Body of pancreas (tissue), 4 donors: ENCODE data around the gene RALGPS2. TPM values are rescaled to one million over a fixed set of nuclear protein-coding genes. Genes with fewer than 3 reads are reported as not detected.
A peak's percentile ranks its signal among the peaks of the same experiment; 100 is the strongest.
"Not testable (repeated sequence)": the region's sequence is repeated elsewhere in the genome, so short reads cannot be mapped to it uniquely, and the experiment has no call there.

ENCODE experiments used
- ATAC-seq: fragments of 150-250 bp; one replicate; pipeline ENCODE4 v1.9.1; 2016
- DNase-seq, 4 donors: peaks; one replicate each; pipeline ENCODE4 v3.0.0-alpha.2; 2019
- H3K27ac ChIP-seq, 4 donors: fragments of 200-600 bp; sonication (generic); 1 replicate in 3 of 4; 2 replicates in 1 of 4; pipeline versions ENCODE4 v1.5.1 to v1.6.1; 2016 to 2019; ENCODE audit warnings: mild to moderate bottlenecking in 1 of 4, mixed read lengths in 1 of 4, moderate library complexity in 1 of 4
- H3K27me3 ChIP-seq, 2 donors: fragments of 200-600 bp; sonication (generic); one replicate each; pipeline ENCODE4 v1.6.0; 2016; ENCODE audit warnings: mild to moderate bottlenecking in 1 of 2
- H3K36me3 ChIP-seq, 2 donors: fragments of 200-600 bp; sonication (generic); replicated peaks in 1 of 2; 2 replicates each; pipeline ENCODE4 v1.5.1; 2016; ENCODE audit warnings: low read depth in 2 of 2; ENCODE audit not compliant: insufficient read depth in 1 of 2
- H3K4me1 ChIP-seq: fragments of 200-600 bp; sonication (generic); one replicate; pipeline ENCODE4 v1.6.0; 2016
- H3K4me3 ChIP-seq, 2 donors: fragments of 200-600 bp; sonication (generic); 1 replicate in 1 of 2; 2 replicates in 1 of 2; pipeline ENCODE4 v1.5.1; 2016 to 2019
- H3K9me3 ChIP-seq, 3 donors: fragments of 200-600 bp; sonication (generic); 1 replicate in 2 of 3; 2 replicates in 1 of 3; pipeline ENCODE4 v1.5.1; 2016
- POLR2A ChIP-seq, 3 donors: fragments of 450-650 bp; IDR thresholded peaks; one replicate each; pipeline ENCODE4 v1.6.1; 2016; ENCODE audit warnings: antibody characterized with exemption in 3 of 3, mild to moderate bottlenecking in 2 of 3
- WGBS, 2 donors: methylation state at CpG; one replicate each; pipeline ENCODE4 v1.1.5; 2017; 5-methylcytosine and 5-hydroxymethylcytosine counted together
- intact Hi-C: fragments of 100-400 bp; cut with DNase I; formaldehyde crosslinking; loops from one replicate; pipeline ENCODE4 v1.15.1; 2023
- total RNA-seq, 2 donors: library from RNA; depleted of rRNA; stranded (reverse); fragments of >200 nt; gene quantifications; one replicate each; pipeline ENCODE4 v1.1.0, GENCODE V29; 2016
- TF ChIP-seq, protein P1 (sequence below), 7 experiments: fragments of 450-650 bp in 4 of 7; fragments of 200-600 bp in 3 of 7; sonication (generic) in 3 of 7; IDR thresholded peaks; one replicate each; pipeline ENCODE4 v1.5.1; 2016 to 2019; ENCODE audit warnings: antibody characterized with exemption in 7 of 7

RALGPS2 gene
- total RNA-seq, 2 donors from 2014 or later, result 9.1 to 10.9 TPM

- Histone ChIP-seq H3K27me3 (no peaks in the 10 kb centered on the region), H3K9me3 (no peaks in the 10 kb centered on the region), H3K36me3 (no peaks in the 10 kb centered on the region), H3K4me1 (peaks cover 19% of the 10 kb centered on the region), H3K4me3 (no peak overlapping the region), H3K27ac (peak overlapping the region in 3 of 4 donors; percentile 62 to 72 (median 71))
- WGBS, 2 donors, result 49 to 56% methylated on average over 4 of the region's 4 CpGs
- ATAC-seq (peak; percentile 80), DNase-seq (peak; percentile 43 to 57 (median 48))
- TF ChIP-seq POLR2A (IDR thresholded peaks at IDR 0.05), result no peak
- TF ChIP-seq, protein P1, sequence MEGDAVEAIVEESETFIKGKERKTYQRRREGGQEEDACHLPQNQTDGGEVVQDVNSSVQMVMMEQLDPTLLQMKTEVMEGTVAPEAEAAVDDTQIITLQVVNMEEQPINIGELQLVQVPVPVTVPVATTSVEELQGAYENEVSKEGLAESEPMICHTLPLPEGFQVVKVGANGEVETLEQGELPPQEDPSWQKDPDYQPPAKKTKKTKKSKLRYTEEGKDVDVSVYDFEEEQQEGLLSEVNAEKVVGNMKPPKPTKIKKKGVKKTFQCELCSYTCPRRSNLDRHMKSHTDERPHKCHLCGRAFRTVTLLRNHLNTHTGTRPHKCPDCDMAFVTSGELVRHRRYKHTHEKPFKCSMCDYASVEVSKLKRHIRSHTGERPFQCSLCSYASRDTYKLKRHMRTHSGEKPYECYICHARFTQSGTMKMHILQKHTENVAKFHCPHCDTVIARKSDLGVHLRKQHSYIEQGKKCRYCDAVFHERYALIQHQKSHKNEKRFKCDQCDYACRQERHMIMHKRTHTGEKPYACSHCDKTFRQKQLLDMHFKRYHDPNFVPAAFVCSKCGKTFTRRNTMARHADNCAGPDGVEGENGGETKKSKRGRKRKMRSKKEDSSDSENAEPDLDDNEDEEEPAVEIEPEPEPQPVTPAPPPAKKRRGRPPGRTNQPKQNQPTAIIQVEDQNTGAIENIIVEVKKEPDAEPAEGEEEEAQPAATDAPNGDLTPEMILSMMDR (IDR thresholded peaks at IDR 0.05), result no peak
- intact Hi-C loops, result no loop called here
Measured at GRCh38 chr1:178946855-178947676, 222.0 kb downstream of the RALGPS2 start.

GRCh38 chr1:178947677-178947981 lies 222.6 kb downstream of the RALGPS2 start:
- 44 to 61% methylated on average over 3 of the region's 3 CpGs for WGBS, 2 donors
- Histone ChIP-seq H3K4me3 (no peak overlapping the region), H3K4me1 (peaks cover 21% of the 10 kb centered on the region), H3K27me3 (no peaks in the 10 kb centered on the region), H3K36me3 (no peaks in the 10 kb centered on the region), H3K27ac (peak overlapping the region in 3 of 4 donors; percentile 62 to 72 (median 71)), H3K9me3 (no peaks in the 10 kb centered on the region)
- DNase-seq, result peak in 1 of 4 donors; percentile 25
- intact Hi-C loops, result no loop called here
- TF ChIP-seq, protein P1 (IDR thresholded peaks at IDR 0.05), result no peak
- no peak for TF ChIP-seq POLR2A (IDR thresholded peaks at IDR 0.05)
- ATAC-seq, result no peak

GRCh38 chr1:178948676-178949075 lies 223.6 kb downstream of the RALGPS2 start:
- no peaks in the 10 kb centered on the region for H3K36me3 ChIP-seq
- H3K9me3 ChIP-seq, result no peaks in the 10 kb centered on the region
- peaks cover 26% of the 10 kb centered on the region for H3K4me1 ChIP-seq
- DNase-seq (no peak), ATAC-seq (no peak)
- H3K27me3 ChIP-seq, result no peaks in the 10 kb centered on the region
- intact Hi-C loops, result no loop called here
- 67 to 73% methylated on average over 4 of the region's 4 CpGs for WGBS, 2 donors
- TF ChIP-seq, protein P1 (IDR thresholded peaks at IDR 0.05), result no peak
- TF ChIP-seq POLR2A (IDR thresholded peaks at IDR 0.05), result no peak
- H3K4me3 ChIP-seq, result no peak overlapping the region
- peak overlapping the region in 1 of 4 donors; percentile 72 for H3K27ac ChIP-seq

GRCh38 chr1:178949866-178950265 lies 224.8 kb downstream of the RALGPS2 start:
- intact Hi-C loops, result not testable (repeated sequence)
- WGBS, 2 donors, result 56 to 64% methylated on average over 4 of the region's 4 CpGs

GRCh38 chr1:178951600-178951999 lies 226.6 kb downstream of the RALGPS2 start:
- H3K36me3 ChIP-seq, result no peaks in the 10 kb centered on the region
- WGBS, 2 donors, result 79 to 87% methylated on average over 4 of the region's 4 CpGs
- DNase-seq (no peak), ATAC-seq (no peak)
- H3K9me3 ChIP-seq, result no peaks in the 10 kb centered on the region
- H3K27ac ChIP-seq, result peak overlapping the region in 3 of 4 donors; percentile 63 to 79 (median 72)
- TF ChIP-seq POLR2A (IDR thresholded peaks at IDR 0.05), result no peak
- TF ChIP-seq, protein P1 (IDR thresholded peaks at IDR 0.05), result no peak
- H3K4me1 ChIP-seq, result peaks cover 18% of the 10 kb centered on the region
- no peaks in the 10 kb centered on the region for H3K27me3 ChIP-seq
- H3K4me3 ChIP-seq, result no peak overlapping the region
- intact Hi-C loops, result no loop called here

More at GRCh38 chr1:178949866-178950265, 224.8 kb downstream of the RALGPS2 start:
- H3K9me3 ChIP-seq, ATAC-seq, H3K27me3 ChIP-seq, H3K4me3 ChIP-seq, H3K36me3 ChIP-seq, DNase-seq: not testable (repeated sequence)
- Histone ChIP-seq H3K4me1 (peaks cover 28% of the 10 kb centered on the region), H3K27ac (peak overlapping the region in 2 of 4 donors; percentile 72 to 79)
